GM19351 (cell line): ENCODE measurements around the gene TMEM92.
"Not testable (repeated sequence)": the region's sequence is repeated elsewhere in the genome, so short reads cannot be mapped to it uniquely, and the experiment has no call there.

Experiments used
- ATAC-seq: cut with Tn5 transposase; IDR thresholded peaks from one replicate; pipeline ENCODE4 v1.9.1; 2021; ENCODE audit warnings: mild to moderate bottlenecking, moderate library complexity; ENCODE audit not compliant: unreplicated experiment

TMEM92 gene

GRCh38 chr17:50299776-50300175 lies 25.5 kb downstream of the TMEM92 start:
- ATAC-seq, result no peak

GRCh38 chr17:50300824-50301223 lies 26.6 kb downstream of the TMEM92 start:
- not testable (repeated sequence) for ATAC-seq

GRCh38 chr17:50301891-50302584 lies 27.8 kb downstream of the TMEM92 start:
- ATAC-seq, result no peak

- ATAC-seq, result no peak
These were observed 28.8 kb downstream of the TMEM92 start for GRCh38 chr17:50303051-50303450.

GRCh38 chr17:50303596-50303995 lies 29.3 kb downstream of the TMEM92 start:
- no peak for ATAC-seq

- no peak for ATAC-seq
These were observed 30.6 kb downstream of the TMEM92 start for GRCh38 chr17:50304781-50305404.

GRCh38 chr17:50307654-50308053 lies 33.4 kb downstream of the TMEM92 start:
- no peak for ATAC-seq

- no peak for ATAC-seq
These were observed 34.4 kb downstream of the TMEM92 start for GRCh38 chr17:50308666-50309065.

GRCh38 chr17:50310455-50311111 lies 36.3 kb downstream of the TMEM92 start:
- ATAC-seq, result no peak

- ATAC-seq, result no peak
These were observed 36.8 kb downstream of the TMEM92 start for GRCh38 chr17:50311112-50311460.

GRCh38 chr17:50311483-50311882 lies 37.2 kb downstream of the TMEM92 start:
- ATAC-seq, result no peak

GRCh38 chr17:50312308-50312707 lies 38.0 kb downstream of the TMEM92 start:
- no peak for ATAC-seq

- ATAC-seq, result no peak
These were observed 40.3 kb downstream of the TMEM92 start for GRCh38 chr17:50314456-50315011.

- ATAC-seq, result no peak
These were observed 41.8 kb downstream of the TMEM92 start for GRCh38 chr17:50316016-50316587.

GRCh38 chr17:50316660-50317059 lies 42.4 kb downstream of the TMEM92 start:
- not testable (repeated sequence) for ATAC-seq

GRCh38 chr17:50317121-50317520 lies 42.9 kb downstream of the TMEM92 start:
- ATAC-seq, result no peak

- no peak for ATAC-seq
These were observed 44.4 kb downstream of the TMEM92 start for GRCh38 chr17:50318501-50319285.

GRCh38 chr17:50319306-50320004 lies 45.2 kb downstream of the TMEM92 start:
- no peak for ATAC-seq

GRCh38 chr17:50322271-50322670 lies 48.0 kb downstream of the TMEM92 start:
- no peak for ATAC-seq

GRCh38 chr17:50323060-50323459 lies 48.8 kb downstream of the TMEM92 start:
- ATAC-seq, result no peak
